ENCODE measurements around the gene PROM1. TPM values are rescaled to one million over a fixed set of nuclear protein-coding genes. Genes with fewer than 3 reads are reported as not detected.

Gene PROM1
- total and polyA plus RNA-seq, 7 donors = 1.8 to 29.1 (median 4.4) TPM

DNA sequence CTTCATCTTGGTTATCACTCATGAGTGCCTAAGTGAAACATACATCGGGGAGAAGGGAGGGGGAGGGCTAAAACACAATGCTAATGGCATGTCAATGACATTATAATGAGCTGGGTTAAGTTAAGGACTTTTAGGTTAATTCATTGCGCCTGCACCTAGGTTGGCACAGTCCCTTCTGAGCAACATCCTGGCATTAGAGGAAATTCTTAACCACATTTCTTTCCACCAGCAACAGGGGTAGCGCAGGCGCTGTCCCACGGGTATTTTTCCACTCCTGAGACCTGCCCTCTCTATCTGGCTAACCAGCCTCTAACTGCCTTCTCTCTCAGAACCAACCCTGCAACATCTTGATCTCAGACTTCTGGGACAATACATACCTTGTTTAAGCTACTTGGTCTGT is 39.0 kb upstream of the PROM1 start:
- no peak overlapping the region for H3K27ac ChIP-seq
- H3K9me3 ChIP-seq = no peaks in the 10 kb centered on the region

DNA sequence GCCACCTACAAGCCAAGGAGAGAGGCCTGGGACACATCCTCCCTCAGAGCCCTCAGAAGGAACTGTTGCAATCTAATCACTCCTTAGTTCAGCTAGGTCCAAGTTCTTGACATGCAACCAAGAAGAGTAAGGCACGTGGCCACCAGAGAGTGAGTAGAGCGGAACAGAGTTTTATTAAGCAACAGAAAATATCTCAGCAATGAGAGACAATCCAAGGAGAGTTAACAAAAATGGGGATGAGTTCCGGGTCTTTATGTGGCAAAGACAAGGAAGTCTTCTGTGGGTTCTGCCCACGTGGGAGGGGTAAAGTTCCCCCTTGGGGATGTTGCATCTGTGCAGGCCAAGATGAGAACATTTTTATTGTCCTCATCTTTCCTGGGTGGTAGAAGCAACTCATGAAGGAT is 38.5 kb upstream of the PROM1 start:
- 69 to 89% methylated on average over 4 of the region's 4 CpGs for WGBS, 2 donors
- Histone ChIP-seq H3K36me3 (no peaks in the 10 kb centered on the region), H3K27me3 (no peaks in the 10 kb centered on the region), H3K4me1 (peaks cover 0 to 6% (median 0%) of the 10 kb centered on the region in 4 donors), H3K27ac (no peak overlapping the region), H3K4me3 (no peak overlapping the region), H3K9me3 (no peaks in the 10 kb centered on the region)
- TF ChIP-seq POLR2AphosphoS5 (IDR thresholded peaks at IDR 0.05) (no peak), POLR2A (IDR thresholded peaks at IDR 0.05) (no peak), EP300 (IDR thresholded peaks at IDR 0.05) (no peak)
- TF ChIP-seq, protein P1, sequence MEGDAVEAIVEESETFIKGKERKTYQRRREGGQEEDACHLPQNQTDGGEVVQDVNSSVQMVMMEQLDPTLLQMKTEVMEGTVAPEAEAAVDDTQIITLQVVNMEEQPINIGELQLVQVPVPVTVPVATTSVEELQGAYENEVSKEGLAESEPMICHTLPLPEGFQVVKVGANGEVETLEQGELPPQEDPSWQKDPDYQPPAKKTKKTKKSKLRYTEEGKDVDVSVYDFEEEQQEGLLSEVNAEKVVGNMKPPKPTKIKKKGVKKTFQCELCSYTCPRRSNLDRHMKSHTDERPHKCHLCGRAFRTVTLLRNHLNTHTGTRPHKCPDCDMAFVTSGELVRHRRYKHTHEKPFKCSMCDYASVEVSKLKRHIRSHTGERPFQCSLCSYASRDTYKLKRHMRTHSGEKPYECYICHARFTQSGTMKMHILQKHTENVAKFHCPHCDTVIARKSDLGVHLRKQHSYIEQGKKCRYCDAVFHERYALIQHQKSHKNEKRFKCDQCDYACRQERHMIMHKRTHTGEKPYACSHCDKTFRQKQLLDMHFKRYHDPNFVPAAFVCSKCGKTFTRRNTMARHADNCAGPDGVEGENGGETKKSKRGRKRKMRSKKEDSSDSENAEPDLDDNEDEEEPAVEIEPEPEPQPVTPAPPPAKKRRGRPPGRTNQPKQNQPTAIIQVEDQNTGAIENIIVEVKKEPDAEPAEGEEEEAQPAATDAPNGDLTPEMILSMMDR (IDR thresholded peaks at IDR 0.05) = no peak
- no peak for DNase-seq
- intact Hi-C loops (cut with DNase I) = no loop called here

More for the DNA sequence above, 39.0 kb upstream of the PROM1 start:
- Histone ChIP-seq H3K4me1 (peaks cover 0 to 6% (median 0%) of the 10 kb centered on the region in 4 donors), H3K36me3 (no peaks in the 10 kb centered on the region), H3K27me3 (no peaks in the 10 kb centered on the region), H3K4me3 (no peak overlapping the region)
- intact Hi-C loops (cut with DNase I) = no loop called here
- 42 to 77% methylated on average over 5 of the region's 5 CpGs for WGBS, 2 donors
- TF ChIP-seq POLR2A (IDR thresholded peaks at IDR 0.05) (no peak), POLR2AphosphoS5 (IDR thresholded peaks at IDR 0.05) (no peak)
- TF ChIP-seq, protein P1 (IDR thresholded peaks at IDR 0.05) = no peak
- DNase-seq = no peak

DNA sequence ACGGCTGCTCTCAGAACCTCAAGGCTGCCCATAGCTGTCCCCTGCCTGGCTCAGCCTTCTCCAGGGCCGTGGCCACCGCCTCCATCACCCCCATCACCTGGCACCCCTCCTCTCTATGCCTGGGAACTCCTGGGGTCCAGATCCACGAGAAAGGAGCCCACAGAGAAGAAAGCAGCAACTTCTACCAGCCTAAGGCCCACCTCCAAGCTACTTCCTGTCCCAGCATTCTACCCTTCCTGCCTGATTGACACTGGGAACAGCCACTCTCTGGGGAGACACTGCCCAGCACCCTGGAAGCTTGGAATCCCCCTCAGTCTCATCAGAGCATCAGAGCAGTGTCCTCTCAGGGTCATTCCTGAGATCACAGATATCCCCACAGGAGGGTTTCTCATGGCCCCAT is 36.9 kb upstream of the PROM1 start:
- Histone ChIP-seq H3K27ac (no peak overlapping the region), H3K36me3 (no peaks in the 10 kb centered on the region), H3K4me3 (no peak overlapping the region), H3K4me1 (peaks cover 0 to 6% (median 0%) of the 10 kb centered on the region in 4 donors), H3K27me3 (no peaks in the 10 kb centered on the region), H3K9me3 (no peaks in the 10 kb centered on the region)
- intact Hi-C loops (cut with DNase I) = no loop called here
- DNase-seq = no peak
- TF ChIP-seq, protein P1 (IDR thresholded peaks at IDR 0.05) = no peak
- TF ChIP-seq POLR2A (IDR thresholded peaks at IDR 0.05) = no peak
- no peak for TF ChIP-seq EP300 (IDR thresholded peaks at IDR 0.05)
- no peak for TF ChIP-seq POLR2AphosphoS5 (IDR thresholded peaks at IDR 0.05)
- 86 to 94% methylated on average over 4 of the region's 4 CpGs for WGBS, 2 donors

DNA sequence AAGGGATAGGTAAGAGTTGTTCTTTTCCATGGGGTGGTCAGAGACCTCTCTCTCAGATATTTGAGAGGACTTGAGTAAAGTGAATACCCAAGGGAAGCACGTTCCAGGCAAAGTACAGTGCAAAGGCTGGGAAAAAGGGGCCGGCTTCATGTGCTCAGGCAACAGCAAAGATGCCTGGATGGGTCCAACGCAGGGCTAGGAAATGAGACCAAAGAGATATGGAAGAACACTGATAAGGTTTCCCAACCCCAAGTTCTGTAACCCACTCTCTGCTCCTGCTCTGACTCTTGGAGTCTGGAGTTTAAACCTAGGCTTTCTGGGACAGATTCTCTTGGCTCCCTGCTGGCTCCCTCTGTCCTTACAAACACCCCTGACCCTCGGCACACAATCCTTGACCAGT is 36.2 kb upstream of the PROM1 start:
- no peak overlapping the region for H3K4me3 ChIP-seq
- no peak for DNase-seq
- H3K4me1 ChIP-seq = peaks cover 0 to 6% (median 0%) of the 10 kb centered on the region in 4 donors
- H3K27me3 ChIP-seq = no peaks in the 10 kb centered on the region
- TF ChIP-seq EP300 (IDR thresholded peaks at IDR 0.05) (no peak), POLR2AphosphoS5 (IDR thresholded peaks at IDR 0.05) (no peak), POLR2A (IDR thresholded peaks at IDR 0.05) (no peak)
- no peaks in the 10 kb centered on the region for H3K36me3 ChIP-seq
- H3K27ac ChIP-seq = no peak overlapping the region
- intact Hi-C loops (cut with DNase I) = no loop called here
- H3K9me3 ChIP-seq = no peaks in the 10 kb centered on the region
- 83 to 93% methylated on average over 4 of the region's 4 CpGs for WGBS, 2 donors

DNA sequence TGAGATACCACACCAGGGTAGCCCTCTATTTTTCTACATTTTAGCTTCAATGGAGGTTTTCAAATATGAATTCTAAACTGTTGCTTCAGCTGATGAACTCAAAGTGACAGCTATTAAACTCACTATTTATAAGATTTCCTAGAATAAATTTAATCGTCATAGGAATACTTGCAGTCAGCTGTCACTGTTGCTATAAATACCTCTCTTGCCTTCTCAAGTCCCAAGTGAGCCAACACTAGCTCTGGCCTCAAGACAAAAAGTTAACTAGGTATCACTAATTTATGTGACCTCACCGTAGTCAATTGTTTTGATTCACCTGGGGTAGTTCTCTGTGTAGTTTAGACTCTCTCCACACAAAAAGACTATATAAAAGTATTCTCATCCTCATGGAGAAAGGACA is 34.3 kb upstream of the PROM1 start:
- Histone ChIP-seq H3K36me3 (no peaks in the 10 kb centered on the region), H3K9me3 (no peaks in the 10 kb centered on the region), H3K4me1 (peaks cover 0 to 6% (median 0%) of the 10 kb centered on the region in 4 donors), H3K4me3 (no peak overlapping the region), H3K27me3 (no peaks in the 10 kb centered on the region), H3K27ac (no peak overlapping the region)
- no peak for DNase-seq
- no peak for TF ChIP-seq POLR2A (IDR thresholded peaks at IDR 0.05)
- TF ChIP-seq, protein P1 (IDR thresholded peaks at IDR 0.05) = no peak
- no peak for TF ChIP-seq EP300 (IDR thresholded peaks at IDR 0.05)
- TF ChIP-seq POLR2AphosphoS5 (IDR thresholded peaks at IDR 0.05) = no peak
- intact Hi-C loops (cut with DNase I) = no loop called here
- WGBS, 2 donors = 72 to 79% methylated on average over 2 of the region's 2 CpGs
